ENCODE results near the gene MAP6D1.

The MAP6D1 gene

DNA sequence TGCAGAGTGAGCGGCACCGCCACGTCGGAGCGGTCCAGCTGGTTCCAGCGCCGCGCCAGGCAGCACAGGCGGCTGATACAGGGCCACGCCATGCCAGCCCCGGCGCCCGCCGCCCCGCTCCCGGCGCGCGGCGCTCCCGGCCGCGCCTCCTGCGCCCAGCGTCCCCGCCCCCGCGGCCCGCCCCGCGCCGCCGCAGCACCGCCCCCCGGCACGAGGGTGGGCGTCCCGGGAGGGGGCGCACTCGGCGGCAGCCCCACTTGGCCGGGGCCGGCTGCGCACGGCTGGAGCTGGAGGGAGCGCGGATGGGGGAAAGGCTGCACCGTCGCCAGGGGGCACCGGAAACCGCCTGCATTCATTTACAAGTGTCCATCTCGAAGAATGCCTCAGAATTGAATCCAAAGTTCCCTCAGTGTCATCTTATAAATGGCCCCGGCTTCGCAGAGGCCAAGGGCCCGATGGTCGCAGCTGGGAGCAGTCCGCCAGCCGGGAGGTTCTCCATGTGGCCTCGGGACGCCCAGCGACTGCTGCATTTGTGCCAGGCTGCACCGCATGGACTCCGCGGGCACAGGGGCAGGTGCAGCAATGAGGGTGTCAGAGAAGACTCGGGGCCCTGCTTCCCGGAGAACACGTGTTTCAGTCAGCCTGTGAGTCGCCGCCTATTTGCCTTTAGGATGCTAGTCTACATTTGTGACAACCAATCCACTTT, at the start of gene MAP6D1:
Gene MAP6D1 (minus strand): TSS at position 122 of the 706 bp plus-strand sequence. CDS start 30 bp downstream, at position 92.
- DNase-seq (ENCODE audit: low read depth in 2 of 2) = peak in 1 of 2 donors; percentile 21

DNA sequence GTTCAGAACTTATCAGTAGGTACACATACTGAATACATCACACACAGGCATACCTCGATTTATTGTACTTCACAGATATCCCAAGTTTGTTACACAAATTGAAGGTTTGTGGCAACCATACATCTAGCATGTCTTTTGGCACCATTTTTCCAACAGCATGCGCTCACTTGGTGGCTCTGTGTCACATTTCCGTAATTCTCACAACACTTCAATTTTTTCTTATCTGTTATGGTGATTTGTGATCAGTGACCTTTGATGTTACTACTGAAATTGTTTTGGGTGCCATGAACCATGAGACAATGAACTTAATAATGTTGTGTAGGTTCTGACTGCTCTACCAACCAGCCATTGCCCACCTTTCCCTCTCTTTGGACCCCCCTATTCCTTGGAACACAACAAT, 48.5 kb upstream of the MAP6D1 start:
- DNase-seq (ENCODE audit: low read depth in 2 of 2) = no peak

DNA sequence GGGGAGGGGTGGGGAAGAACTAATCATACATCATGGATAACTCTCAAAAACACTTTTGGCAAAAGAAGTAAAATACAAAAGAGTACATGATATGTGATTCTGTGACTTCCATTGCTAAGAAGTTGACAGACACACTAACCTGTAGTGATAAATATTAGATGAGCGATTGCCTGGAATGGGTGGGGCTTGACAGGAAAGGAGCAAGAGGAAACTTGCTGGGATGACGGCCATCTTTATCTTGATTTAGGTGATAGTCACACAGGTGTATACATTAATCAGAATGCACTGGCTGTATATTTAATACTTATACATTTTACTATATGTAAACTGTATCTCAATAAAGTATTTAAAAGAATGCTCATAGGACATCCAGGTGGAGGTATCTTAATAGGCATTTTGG, 46.2 kb upstream of the MAP6D1 start:
- no peak for DNase-seq (ENCODE audit: low read depth in 2 of 2)

DNA sequence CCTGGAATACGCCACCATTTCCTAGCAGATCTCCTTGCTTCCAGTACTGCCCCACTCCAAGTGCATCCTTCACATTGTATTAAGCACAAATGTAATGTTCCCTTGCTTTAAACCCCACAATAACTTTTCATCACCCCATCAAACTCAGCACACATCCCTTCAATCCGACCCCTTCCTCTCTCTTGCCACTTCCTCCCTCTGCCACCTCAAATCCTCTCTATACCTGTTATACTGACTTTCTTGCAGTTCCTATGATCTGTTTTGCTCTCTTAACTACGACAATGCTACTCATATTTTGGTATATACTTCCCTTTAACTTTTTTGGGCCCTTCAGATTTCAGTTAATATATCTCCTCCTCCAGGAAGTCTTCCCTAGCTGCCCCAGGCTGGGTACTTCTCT, 45.2 kb upstream of the MAP6D1 start:
- DNase-seq (ENCODE audit: low read depth in 2 of 2) = no peak

DNA sequence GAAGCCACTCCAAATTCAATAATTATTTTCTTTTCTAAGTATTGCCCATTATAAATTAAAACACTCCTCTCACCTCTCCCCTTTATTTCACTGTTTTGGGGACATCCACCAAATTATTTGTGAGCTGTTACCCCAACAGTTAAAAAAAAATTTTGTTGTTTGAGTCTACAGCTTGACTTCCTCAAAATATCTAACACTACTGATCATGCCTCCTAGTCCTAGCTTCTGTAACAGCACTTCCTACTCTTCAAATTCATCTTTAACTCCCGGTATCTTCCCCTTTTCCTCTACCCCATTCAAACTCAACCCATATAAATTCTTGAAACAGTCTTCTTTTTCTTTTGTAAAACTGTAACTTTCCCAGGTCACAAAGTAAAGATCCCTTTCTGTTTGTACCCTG, 43.4 kb upstream of the MAP6D1 start:
- no peak for DNase-seq (ENCODE audit: low read depth in 2 of 2)

DNA sequence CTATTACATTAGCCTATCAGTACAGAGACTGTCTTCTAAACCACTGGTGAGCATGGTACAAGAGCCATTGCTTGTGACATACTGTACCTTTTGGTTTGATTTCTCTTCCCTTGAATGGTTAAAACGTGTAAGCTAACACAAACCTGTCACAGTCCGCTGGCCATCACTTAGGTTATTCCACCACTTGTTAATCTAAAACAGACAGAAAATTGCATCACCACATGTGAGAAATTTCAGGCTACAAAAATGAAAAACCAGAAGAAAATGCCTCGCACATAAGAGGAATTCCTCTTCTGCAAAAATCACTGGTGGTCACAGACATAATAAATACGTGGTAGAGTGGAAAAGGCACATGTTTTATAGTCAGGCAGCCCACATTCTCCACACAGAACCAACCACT, 37.2 kb upstream of the MAP6D1 start:
- DNase-seq (ENCODE audit: low read depth in 2 of 2) = no peak

DNA sequence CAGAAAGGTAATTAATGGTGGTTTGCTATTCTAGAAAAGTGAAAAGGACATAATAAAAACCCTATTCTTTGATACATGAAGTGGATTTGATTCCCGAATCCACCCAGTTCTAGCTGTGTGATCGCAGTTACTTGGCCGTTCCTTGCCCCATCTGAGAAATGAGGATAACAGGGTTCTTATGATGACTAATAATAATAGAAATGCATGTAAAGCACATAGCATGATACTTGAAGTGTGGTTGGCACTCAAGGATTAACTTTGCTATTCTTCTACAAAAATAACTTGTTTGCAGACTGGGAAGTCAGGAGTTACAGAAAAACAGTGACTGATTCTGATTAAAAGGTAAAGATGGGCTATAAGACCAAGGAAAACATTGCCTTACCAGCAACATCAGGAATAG, 32.5 kb upstream of the MAP6D1 start:
- DNase-seq (ENCODE audit: low read depth in 2 of 2) = no peak

DNA sequence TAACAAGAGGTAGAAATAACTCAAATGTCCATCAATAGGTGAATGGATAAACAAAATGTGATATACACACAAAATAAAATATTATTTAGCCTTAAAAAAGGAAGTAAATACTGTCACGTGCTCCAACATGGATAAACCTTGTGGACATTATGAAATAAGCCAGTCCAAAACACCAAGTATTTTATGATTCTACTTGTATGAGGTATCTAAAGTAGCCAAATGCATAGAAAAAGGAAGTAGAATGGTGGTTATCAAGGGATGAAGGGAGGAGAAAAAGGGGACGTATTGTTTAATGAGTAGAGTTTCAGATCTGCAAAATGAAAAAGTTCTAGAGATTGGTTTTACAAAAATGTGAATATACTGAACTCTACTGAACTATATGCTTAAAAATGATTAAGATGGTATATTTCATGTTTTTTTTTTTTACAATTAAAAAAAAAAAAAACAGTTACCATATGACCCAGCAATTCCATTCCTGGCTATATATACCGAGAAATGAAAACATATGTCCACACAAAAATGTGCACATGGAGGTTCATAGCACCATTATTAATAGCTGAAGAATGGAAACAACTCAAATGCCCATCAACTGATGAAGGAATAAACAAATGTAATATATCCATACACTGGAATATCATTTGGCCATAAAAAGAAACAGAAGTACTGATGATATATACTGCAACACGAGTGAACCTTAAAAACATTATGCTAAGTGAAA, 29.1 kb upstream of the MAP6D1 start:
- DNase-seq (ENCODE audit: low read depth in 2 of 2) = no peak

DNA sequence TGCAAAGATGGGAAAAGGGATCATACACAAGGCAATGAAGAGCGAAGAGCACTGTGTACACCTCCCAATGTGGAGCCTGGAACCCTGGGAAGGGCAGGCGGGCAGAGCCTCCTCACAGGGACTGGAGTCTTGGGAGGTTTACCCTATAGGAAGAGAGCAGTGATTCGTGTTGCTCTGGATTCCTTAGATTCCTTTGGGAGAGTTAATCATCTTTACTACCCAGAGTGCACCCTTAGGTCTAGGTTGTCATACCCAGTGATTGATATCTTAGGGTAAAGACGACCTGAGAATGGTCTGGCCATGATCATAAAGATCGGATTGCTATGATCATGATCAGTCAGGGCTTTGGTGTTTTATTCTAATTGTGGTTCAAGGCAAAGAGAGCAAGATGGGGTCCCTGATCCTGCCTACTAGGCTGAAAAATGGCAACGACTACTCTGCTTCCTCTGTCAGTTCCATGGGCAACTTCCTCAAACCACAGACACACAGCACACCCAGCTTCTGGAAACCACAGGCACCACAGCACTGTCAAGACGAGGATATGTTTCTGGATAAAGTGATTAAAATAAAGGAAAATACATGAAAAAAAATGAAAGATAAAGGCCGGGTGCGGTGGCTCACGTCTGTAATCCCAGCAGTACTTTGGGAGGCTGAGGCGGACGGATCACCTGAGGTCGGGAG, 20.4 kb upstream of the MAP6D1 start:
- DNase-seq (ENCODE audit: low read depth in 2 of 2) = no peak

DNA sequence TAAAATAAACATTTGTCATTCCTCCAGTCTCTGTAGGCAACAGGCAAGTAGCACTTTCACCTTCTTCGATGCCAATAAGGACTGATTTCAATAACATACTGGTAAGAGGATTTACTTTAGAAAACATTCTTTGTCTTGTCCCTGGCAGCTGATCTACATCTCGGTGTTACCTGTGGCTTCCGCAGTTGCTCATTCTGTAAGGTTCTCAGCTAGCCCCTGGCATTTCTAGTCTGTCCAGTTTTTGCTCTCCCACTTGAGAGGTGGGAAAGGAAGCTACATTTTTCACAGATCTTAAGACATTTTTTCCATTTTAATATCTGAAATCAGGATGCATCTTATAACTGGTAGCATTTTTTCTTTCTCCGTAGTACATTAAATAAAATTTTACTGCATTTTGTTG, 19.7 kb upstream of the MAP6D1 start:
- no peak for DNase-seq (ENCODE audit: low read depth in 2 of 2)

DNA sequence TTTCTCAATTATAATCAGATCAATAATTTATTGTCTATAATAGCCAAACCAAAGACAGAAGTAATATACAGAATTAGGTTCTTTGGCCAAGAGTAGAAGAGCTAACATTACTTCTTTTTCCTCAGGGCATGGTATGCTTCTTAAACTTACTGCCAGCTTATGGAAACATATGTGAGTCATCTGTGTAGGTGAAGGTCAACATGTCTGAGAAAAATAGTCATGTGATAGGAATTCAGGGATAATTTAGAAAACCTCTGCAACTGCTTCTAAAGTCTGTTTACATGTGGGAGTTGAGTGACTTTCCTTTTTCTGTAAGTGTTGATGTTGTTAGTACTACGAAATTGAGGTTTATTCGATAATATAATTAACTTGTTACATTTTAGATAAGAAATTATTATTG, 19.2 kb upstream of the MAP6D1 start:
- DNase-seq (ENCODE audit: low read depth in 2 of 2) = no peak

DNA sequence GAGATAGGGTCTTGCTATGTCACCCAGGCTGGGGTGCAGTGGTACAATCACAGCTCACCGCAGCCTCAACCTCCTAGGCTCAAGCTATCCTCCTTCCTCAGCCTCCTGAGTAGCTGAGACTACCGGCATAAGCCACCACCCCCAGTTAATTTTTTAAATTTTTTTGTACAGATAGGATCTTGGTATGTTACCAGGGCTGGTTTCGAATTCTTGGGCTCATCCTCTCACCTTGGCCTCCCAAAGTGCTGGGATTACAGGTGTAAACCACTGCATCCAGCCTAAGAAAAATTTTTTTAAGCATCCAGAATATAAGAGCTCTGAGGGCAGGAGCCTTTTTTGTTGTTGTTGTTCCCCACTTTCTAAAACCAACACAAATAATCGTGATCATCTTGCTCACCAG, 14.4 kb upstream of the MAP6D1 start:
- no peak for DNase-seq (ENCODE audit: low read depth in 2 of 2)

DNA sequence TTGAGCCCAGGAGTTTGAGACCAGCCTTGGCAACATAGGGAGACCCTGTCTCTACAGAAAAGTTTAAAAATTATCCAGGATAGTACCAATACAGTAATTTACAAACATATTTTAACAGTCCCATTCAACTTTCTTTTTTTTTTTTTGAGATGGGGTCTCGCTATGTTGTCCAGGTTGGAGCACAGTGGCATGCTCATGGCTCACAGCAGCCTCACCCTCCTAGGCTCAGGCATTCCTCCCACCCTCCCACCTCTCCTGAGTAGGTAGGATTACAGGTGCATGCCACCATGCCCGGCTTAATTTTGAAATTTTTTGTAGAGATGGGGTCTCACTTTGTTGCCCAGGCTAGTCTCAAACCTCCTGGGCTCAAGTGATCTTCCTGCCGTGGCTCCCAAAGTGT, 12.5 kb upstream of the MAP6D1 start:
- no peak for DNase-seq (ENCODE audit: low read depth in 2 of 2)

DNA sequence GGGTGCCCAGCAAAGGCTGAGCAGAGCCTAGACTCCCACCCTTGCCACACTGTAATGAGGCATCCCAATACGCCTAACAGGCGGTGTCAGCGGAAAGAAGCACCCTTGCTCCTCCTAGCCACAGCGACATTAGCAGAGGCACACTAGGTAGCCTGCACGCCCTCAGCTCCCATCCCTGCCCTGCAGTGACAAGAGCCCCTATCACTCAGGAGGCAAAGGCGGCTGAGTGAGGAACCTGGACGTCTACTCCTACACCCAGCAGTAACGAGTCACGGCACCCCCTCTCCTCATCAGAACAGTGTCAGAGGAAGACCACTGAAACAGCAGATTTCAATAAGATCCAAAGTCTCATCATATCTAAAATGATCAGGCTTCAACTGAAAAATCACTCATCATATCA, 12.0 kb upstream of the MAP6D1 start:
- DNase-seq (ENCODE audit: low read depth in 2 of 2) = no peak

DNA sequence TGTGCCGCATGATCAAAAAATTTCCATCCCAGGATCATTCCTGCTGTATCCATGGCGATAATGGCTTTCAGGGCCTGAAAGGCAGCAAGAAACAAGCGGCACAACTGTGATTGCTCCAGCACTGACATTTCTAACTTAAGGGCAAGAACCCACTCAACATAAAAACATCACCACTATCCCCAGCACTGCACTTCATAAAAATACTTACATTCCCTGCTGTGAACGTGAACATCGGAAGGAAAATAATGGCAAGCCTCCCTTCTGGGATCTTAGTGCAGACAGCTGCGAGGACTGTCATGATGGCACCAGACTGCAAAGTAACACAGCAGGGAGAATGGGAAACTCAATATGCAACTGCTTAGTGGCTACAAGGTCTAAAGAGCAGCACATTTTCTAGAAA, 8.1 kb upstream of the MAP6D1 start:
- DNase-seq (ENCODE audit: low read depth in 2 of 2) = no peak

DNA sequence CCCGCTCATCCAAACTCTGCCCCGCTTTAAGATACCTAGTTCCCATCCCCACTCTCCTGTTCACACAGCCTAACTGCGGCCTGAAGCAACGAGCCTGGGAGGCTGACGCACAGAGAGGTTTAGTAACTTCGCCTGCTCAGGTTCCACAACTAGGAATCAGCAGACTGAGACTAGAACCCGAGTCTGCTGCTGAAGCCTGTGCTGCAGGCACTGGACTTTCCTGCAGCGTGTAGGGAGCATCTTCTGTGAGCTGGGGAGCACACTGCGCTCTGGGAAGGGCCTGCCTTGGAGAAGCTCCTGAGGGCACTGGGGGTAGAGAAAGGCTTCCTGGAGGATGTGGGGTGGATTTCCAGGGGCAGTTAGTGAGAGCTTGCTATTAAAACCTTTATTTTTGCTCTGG, 4.8 kb upstream of the MAP6D1 start:
- no peak for DNase-seq (ENCODE audit: low read depth in 2 of 2)

DNA sequence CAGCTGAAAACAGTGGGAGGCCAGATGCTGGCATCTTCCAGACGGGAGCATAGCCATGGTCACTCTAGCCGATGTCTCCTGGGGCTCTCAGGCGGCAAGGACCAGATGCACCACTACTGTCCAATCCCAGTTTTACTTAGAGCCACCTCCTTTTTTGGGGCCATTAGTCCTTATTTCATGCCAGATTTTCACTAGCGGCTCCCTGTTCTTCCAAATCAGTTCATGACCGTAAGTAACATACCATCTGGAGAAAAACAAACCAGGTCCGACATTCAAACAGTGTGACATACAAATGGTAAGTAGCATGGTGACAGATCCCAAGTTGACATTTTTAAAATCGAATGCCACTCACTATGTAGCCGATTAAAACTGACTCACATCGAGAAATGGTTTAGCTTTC, 4.1 kb upstream of the MAP6D1 start:
- no peak for DNase-seq (ENCODE audit: low read depth in 2 of 2)

DNA sequence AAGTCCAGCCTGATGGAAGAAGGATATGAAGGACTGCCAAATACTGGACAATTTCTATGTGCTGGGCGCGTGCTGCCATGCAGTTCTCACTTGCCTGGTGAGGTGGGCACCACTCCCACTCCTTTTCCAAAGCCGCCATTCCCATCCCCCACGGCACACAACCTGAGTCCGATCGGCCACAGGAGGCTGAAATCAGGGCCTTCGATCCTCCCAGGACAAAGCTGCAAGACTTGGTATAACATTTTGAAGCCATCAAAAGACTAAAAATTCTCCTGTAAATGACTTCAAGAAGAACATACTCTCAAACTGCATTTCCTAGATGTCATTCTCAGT, 3.1 kb upstream of the MAP6D1 start:
- DNase-seq (ENCODE audit: low read depth in 2 of 2) = no peak

DNA sequence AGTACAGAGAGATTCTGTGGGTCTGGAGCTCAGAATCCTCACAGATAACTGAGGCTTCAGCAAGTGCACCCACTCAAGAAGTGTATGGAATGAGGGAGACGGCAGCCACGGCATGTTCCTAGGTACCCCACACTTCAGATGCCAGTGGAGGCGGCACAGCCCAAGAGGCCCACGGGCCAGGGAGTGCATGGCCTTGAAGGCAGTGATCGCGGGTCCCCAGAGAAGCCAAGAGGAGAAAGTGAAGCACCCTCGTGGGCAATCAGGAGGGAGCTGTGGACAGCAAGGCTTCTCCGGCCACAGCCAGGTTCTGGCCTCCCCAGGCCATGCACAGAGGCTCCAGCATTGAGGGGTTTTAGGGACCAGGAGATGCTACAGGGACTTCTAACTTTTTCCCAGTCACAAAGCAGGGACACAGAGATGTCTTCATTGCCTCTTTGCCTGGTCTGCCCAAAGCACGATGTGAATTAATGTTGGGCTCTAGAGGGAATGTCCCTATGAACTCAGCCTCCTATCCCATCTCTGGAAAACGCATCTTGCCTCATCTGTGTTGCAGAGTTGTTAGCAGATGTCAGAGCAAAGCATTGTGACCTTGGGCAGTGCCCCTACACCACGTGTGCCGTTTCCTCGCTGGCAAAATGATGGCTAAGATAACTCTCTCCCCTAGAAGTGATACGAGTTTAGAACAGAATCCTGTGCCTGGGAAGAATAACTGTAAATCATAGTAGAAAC, 2.6 kb upstream of the MAP6D1 start:
- DNase-seq (ENCODE audit: low read depth in 2 of 2) = no peak

DNA sequence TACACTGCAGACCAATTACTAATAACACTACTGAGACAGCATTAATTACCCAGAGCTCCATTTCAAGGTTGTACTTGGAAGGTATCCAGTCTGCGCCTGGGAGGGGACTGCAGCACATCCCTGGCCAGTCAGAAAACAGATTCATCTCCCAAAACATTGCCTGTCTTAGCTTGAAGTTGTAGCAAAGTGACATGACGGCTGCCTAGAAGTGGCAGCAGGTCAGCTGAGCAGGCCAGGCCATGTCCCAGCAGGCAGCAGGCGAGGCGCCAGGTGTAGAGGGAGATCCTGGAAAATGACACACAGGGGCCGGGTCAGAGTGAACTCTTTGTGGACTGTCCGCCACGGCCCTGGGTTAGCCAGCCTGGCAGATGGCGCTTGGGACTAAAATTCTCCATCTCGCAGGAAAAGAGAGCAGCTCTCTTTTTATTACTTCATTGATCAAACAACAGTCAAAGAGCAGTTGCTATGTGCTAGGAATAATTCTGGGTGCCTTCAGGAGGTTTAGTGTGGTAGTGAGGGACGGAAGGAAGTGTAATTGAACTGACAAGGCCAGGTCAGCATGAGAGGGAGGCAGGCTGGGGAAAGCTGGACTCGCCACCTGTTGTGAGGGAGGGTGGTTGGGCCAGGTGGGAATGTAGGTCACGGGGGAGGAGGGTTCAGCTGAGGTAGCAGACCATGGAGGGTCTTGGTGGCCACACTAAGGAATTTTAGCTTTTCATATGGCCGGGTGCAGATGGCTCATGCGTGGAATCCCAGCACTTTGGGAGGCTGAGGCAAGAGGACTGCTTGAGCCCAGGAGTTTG, 1.3 kb upstream of the MAP6D1 start:
- no peak for DNase-seq (ENCODE audit: low read depth in 2 of 2)

DNA sequence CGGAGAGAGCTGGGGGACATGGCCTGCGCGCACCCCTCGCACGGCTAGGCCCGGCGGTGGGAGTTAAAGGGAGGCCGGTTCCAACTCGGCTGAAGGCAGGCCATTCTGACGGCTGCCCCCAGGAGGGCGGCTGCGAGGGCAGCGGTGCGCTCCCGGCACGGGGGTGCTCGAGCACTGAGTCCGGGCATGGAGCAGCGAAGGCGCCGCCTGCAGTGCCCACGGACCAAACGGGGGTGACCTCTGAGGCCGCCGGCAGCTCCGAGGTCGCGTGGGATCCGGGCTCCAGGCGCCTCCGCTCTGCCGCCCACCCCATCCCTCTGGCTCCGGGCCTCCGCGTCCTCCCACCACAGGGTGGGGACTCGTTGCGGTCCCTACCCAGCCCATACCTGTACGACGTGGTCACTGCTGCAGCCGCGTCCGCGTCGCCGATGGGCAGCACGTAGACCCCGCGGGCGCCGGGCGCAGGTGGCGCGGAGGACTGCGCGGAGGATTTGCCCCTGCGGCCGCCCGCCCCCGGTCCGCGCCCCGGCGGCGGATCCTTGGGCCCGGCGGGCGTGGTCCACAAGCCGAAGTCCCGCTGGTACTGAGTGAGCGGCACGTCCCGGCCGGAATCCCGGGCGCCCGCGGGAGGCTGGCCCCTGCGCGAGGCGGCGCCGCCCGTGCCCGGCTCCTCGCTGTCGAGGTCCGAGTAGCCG, 469 bp downstream of the MAP6D1 start:
- no peak for DNase-seq (ENCODE audit: low read depth in 2 of 2)

Measured in stimulated activated CD4-positive, alpha-beta T cell treated with anti-CD3 and anti-CD28 coated beads, Interleukin-1b, Interleukin-23, amount 100 ng/mL, for 1 hour (primary cell).